ENCODE measurements around the gene PRAF2.

The PRAF2 gene

GRCh38 chrX:49071877-49072711, 1.7 kb downstream of the PRAF2 start:
- DNase-seq = no peak

GRCh38 chrX:49070988-49071387, 2.8 kb downstream of the PRAF2 start:
- DNase-seq = no peak

GRCh38 chrX:49069038-49069437, 4.8 kb downstream of the PRAF2 start:
- no peak for DNase-seq

- DNase-seq = no peak
These were observed 6.3 kb downstream of the PRAF2 start for GRCh38 chrX:49067285-49068120.

GRCh38 chrX:49066690-49067089, 7.1 kb downstream of the PRAF2 start:
- DNase-seq = no peak

- DNase-seq = no peak
These were observed 7.5 kb downstream of the PRAF2 start for GRCh38 chrX:49066278-49066677.

GRCh38 chrX:49064735-49065134, 9.1 kb downstream of the PRAF2 start:
- no peak for DNase-seq

GRCh38 chrX:49064303-49064702, 9.5 kb downstream of the PRAF2 start:
- no peak for DNase-seq

GRCh38 chrX:49063715-49064114, 10.1 kb downstream of the PRAF2 start:
- no peak for DNase-seq

GRCh38 chrX:49061916-49062315, 11.9 kb downstream of the PRAF2 start:
- no peak for DNase-seq

GRCh38 chrX:49061490-49061889, 12.3 kb downstream of the PRAF2 start:
- no peak for DNase-seq

- no peak for DNase-seq
These were observed 12.9 kb downstream of the PRAF2 start for GRCh38 chrX:49060914-49061313.

- no peak for DNase-seq
These were observed 14.1 kb downstream of the PRAF2 start for GRCh38 chrX:49059681-49060085.

- no peak for DNase-seq
These were observed 14.6 kb downstream of the PRAF2 start for GRCh38 chrX:49059201-49059600.

GRCh38 chrX:49058794-49059193, 15.0 kb downstream of the PRAF2 start, which contains the start of gene CCDC120:
CCDC120 (plus strand) TSS chrX:49058999; CDS start chrX:49062042, 3,043 bp downstream.
- DNase-seq = no peak

GRCh38 chrX:49054073-49054762, 19.6 kb downstream of the PRAF2 start:
- no peak for DNase-seq

- DNase-seq = peak; percentile 62
These were observed 20.4 kb downstream of the PRAF2 start for GRCh38 chrX:49053223-49054072.

GRCh38 chrX:49043987-49044281, 29.9 kb downstream of the PRAF2 start:
- DNase-seq = no peak

GRCh38 chrX:49043220-49043986, 30.4 kb downstream of the PRAF2 start, which contains the start of gene TFE3:
TFE3 (minus strand) TSS chrX:49043357; CDS start chrX:49043226, 131 bp downstream.
- peak; percentile 98 for DNase-seq

GRCh38 chrX:49042581-49043219, 31.1 kb downstream of the PRAF2 start:
- no peak for DNase-seq

Data from CD4-positive, alpha-beta T cell treated with Interleukin-4 for 4 hours (primary cell).